Mononuclear cell (primary cell): ENCODE results near the gene EGFLAM. TPM values are rescaled to one million over a fixed set of nuclear protein-coding genes. Genes with fewer than 3 reads are reported as not detected.
"Not testable (repeated sequence)": the region's sequence is repeated elsewhere in the genome, so short reads cannot be mapped to it uniquely, and the experiment has no call there.

Source experiments
- H3K27me3 ChIP-seq: 2 replicates; pipeline ENCODE4 v1.6.0; 2011; ENCODE audit warnings: low read length, control low read depth; ENCODE audit not compliant: insufficient read depth
- H3K4me1 ChIP-seq: 2 replicates; pipeline ENCODE4 v1.5.1; 2011; ENCODE audit warnings: mild to moderate bottlenecking, low read length, control low read depth; ENCODE audit not compliant: insufficient read depth
- H3K4me3 ChIP-seq: 2 replicates; pipeline ENCODE4 v1.5.1; 2011; ENCODE audit warnings: mild to moderate bottlenecking, low read length, moderate library complexity
- H3K9me3 ChIP-seq: 2 replicates; pipeline ENCODE4 v1.5.1; 2011; ENCODE audit warnings: low read depth, mild to moderate bottlenecking, control low read depth, low read length
- total RNA-seq: library from RNA; depleted of rRNA; stranded (reverse); fragments of >200 nt; gene quantifications from one replicate; pipeline ENCODE4 v1.2.3, GENCODE V29; 2012

The EGFLAM gene
- total RNA-seq, 1 donor, result not detected

DNA sequence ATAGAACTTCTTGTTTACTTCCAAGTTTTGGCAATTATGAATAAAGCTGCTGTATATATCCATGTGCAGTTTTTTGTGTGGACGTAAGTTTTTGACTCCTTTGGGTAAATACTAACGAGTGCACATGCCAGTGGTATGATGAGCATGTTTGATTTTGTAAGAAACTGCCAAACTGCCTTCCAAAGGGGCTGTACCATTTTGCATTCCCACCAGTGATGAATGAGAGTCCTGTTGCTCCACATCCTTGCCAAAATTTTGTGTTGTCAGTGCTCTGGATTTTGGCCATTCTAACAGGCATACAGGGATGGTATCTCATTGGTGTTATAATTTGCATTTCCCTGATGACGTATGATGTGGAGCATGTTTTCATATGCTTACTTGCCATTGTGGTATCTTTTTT lies 73.5 kb downstream of the EGFLAM start:
- H3K4me1 ChIP-seq, result no peaks in the 10 kb centered on the region
- H3K4me3 ChIP-seq, result no peak overlapping the region
- H3K9me3 ChIP-seq, result no peaks in the 10 kb centered on the region
- no peaks in the 10 kb centered on the region for H3K27me3 ChIP-seq

GRCh38 chr5:38333181-38333580 lies 74.8 kb downstream of the EGFLAM start:
- not testable (repeated sequence) for H3K27me3 ChIP-seq, H3K9me3 ChIP-seq, H3K4me3 ChIP-seq, H3K4me1 ChIP-seq

DNA sequence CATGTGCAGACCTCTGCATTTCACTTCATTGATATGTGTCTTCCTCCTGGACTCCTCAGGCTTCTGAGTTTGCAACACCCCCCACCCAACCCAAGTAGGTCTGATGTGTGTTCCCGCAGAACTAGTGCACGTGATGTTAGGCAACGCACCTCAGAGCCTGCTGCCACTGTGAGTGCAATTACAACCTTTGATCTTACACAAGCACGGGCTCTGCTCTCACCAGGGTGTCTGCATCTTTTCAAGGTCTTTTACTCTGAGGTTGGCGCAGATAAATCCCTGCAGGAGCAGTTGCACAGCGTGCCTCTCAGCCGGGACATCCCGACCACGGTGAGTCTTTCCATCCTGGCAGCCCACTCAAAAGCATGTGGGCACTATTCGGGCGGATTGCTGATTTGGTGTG lies 80.1 kb downstream of the EGFLAM start:
- Histone ChIP-seq H3K4me3 (no peak overlapping the region), H3K4me1 (no peaks in the 10 kb centered on the region), H3K27me3 (no peaks in the 10 kb centered on the region), H3K9me3 (no peaks in the 10 kb centered on the region)

DNA sequence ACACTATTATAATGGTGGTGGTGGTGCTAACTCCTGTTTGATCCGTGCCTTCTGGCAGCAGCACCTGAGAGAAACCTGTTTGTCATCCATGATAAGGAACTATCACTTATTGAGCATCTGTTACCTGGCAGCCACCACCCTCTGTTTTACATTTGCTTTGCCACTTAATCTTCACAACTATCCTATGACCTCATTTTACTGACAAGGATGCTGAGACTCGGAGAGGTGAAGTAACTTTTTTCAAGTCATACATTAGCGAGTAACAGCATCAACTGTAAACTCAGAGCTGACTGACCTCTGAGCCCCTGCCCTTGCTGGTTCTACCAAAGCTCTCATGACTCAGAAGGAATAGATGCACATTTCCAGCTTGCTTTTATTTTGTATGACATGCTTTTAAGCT lies 81.1 kb downstream of the EGFLAM start:
- no peaks in the 10 kb centered on the region for H3K4me1 ChIP-seq
- H3K9me3 ChIP-seq, result no peaks in the 10 kb centered on the region
- H3K27me3 ChIP-seq, result no peaks in the 10 kb centered on the region
- no peak overlapping the region for H3K4me3 ChIP-seq

DNA sequence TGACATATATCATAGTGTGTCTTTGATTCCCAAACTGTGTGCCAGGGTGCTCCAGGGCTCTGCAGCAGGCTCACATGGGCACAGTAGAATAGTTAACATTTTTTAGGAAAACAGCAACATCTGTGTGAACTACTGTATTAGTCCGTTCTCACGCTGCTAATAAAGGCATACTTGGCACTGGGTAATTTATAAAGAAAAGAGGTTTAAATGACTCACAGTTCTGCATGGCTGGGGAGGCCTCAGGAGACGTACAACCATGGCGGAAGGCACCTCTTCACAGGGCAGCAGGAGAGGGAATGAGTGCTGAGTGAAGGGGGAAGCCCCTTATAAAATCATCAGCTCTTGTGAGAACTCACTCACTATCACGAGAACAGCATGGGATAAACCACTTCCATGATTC lies 82.7 kb downstream of the EGFLAM start:
- H3K9me3 ChIP-seq, result no peaks in the 10 kb centered on the region
- no peak overlapping the region for H3K4me3 ChIP-seq
- H3K27me3 ChIP-seq, result peaks cover 4% of the 10 kb centered on the region
- H3K4me1 ChIP-seq, result no peaks in the 10 kb centered on the region

DNA sequence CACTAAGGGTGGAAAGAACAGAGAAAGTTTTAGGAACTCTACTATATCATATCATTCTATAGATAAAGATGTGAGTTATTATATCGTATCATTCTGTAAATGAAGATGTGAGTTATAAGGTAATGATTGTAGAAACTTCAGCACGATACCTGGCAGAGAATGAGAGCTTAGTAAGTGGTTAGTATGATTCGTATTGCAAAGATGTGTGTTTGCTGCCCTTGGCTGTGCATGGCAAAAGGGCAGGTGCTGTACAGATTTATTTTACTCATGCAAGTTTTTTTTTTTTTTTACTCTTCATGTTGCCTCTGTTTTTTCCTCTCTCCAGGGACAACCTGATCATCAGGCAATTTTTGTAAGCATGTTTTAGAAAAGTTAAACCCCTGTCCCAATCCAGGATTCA lies 83.3 kb downstream of the EGFLAM start:
- no peaks in the 10 kb centered on the region for H3K9me3 ChIP-seq
- H3K4me1 ChIP-seq, result no peaks in the 10 kb centered on the region
- H3K4me3 ChIP-seq, result no peak overlapping the region
- peaks cover 4% of the 10 kb centered on the region for H3K27me3 ChIP-seq

- Histone ChIP-seq H3K27me3 (peaks cover 4% of the 10 kb centered on the region), H3K9me3 (no peaks in the 10 kb centered on the region), H3K4me3 (no peak overlapping the region), H3K4me1 (no peaks in the 10 kb centered on the region)
Observed at GRCh38 chr5:38342261-38342660, 83.9 kb downstream of the EGFLAM start.

GRCh38 chr5:38344891-38345290 lies 86.5 kb downstream of the EGFLAM start:
- Histone ChIP-seq H3K9me3 (no peaks in the 10 kb centered on the region), H3K27me3 (peaks cover 4% of the 10 kb centered on the region), H3K4me3 (no peak overlapping the region), H3K4me1 (no peaks in the 10 kb centered on the region)

DNA sequence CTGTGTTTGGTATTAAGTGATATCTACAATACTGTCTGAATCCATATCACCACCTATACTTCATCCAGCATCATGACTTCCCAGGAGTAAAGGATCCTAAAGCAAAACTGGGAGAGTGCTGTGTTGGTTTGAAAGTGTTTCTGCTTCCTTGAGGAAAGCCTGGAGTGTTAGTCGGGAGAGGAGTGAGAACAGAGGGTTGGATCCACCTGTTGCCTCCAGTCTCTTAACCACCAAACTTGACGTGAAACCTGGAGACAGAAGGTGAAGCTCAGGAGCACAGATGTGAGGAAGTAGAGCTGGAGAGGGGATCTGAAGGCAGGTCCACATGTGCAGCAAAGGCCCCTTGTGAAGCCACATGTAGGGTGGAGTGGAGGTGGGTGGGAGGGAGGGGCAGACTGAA lies 88.2 kb downstream of the EGFLAM start:
- peaks cover 4% of the 10 kb centered on the region for H3K27me3 ChIP-seq
- H3K9me3 ChIP-seq, result no peaks in the 10 kb centered on the region
- no peak overlapping the region for H3K4me3 ChIP-seq
- no peaks in the 10 kb centered on the region for H3K4me1 ChIP-seq

DNA sequence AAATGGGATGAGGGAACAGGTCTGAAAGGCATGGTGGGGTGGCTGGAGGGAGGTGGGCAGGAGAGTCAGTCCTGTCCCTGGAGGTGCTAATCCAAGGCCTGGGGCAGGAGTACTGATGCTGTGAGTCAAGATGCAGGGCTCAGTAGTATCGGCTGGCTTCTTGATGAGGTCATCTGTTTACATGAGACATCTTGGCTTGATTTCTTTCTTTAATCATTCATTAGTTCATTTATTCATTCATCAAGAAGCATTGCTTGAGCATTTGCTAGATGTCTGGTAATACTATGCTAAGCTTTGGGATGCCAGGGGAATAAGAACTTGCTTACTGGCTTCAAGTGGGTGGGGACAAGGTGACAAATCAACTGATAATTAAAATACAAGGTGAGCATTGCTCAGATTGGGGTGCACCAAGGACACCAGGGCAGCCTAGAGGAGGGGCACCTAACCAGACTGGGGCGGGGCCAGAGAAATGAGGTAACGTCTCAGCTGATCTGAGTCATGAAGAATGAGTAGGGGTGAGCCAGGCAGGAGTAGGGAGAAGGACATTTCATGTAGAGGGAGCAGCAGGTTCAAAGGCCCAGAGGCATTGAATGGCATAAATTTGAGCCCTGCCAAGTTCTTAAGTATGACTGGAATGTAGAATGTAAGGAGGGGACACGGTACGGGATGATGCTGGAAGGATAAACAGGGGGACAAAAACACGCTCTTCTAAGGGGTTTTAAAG lies 88.8 kb downstream of the EGFLAM start:
- Histone ChIP-seq H3K27me3 (peaks cover 4% of the 10 kb centered on the region), H3K4me3 (no peak overlapping the region), H3K4me1 (no peaks in the 10 kb centered on the region), H3K9me3 (no peaks in the 10 kb centered on the region)

DNA sequence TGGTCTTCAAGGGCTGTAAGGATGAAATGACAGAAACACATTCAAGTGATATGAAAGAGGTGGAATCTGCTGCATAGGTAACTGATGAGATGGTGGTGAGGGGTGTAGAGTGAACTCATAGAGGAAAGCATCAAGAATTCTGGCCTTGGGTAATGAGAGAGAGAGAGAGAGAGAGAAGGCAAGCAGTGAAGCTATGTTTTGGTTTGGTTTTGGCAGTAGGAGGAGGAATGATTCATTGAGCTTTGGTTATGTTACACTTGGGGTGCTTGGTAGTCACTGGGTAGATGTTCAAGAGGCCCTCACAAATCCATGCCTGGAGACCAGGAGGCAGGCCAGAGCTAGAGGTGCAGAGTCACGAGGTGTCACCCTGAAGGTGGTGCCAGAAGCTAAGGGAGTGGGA lies 89.5 kb downstream of the EGFLAM start:
- Histone ChIP-seq H3K4me3 (no peak overlapping the region), H3K4me1 (no peaks in the 10 kb centered on the region), H3K9me3 (no peaks in the 10 kb centered on the region), H3K27me3 (peaks cover 4% of the 10 kb centered on the region)

- H3K4me3 ChIP-seq, result no peak overlapping the region
- no peaks in the 10 kb centered on the region for H3K4me1 ChIP-seq
- no peaks in the 10 kb centered on the region for H3K9me3 ChIP-seq
- no peaks in the 10 kb centered on the region for H3K27me3 ChIP-seq
Observed at GRCh38 chr5:38360323-38361061, 102.1 kb downstream of the EGFLAM start.

DNA sequence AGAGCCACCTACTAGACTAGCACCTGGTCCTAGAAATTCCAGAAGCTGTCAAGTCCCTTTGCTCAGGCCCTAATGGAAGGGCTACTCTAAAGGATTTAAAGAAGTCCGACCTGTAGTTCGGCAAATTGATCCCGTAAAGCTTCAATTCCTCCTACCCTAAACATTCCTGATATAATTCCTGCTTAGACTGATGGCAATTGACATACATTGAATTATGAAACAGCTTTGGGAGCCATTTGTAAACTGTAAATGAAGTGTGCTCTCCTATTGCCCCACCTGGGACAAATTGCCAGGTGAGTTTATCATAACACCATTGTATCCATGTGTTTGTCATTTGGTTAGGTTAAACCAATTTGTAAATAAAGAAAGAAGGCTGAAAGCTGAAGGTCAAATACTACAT lies 104.4 kb downstream of the EGFLAM start:
- Histone ChIP-seq H3K27me3 (no peaks in the 10 kb centered on the region), H3K4me3 (no peak overlapping the region), H3K9me3 (no peaks in the 10 kb centered on the region), H3K4me1 (no peaks in the 10 kb centered on the region)

GRCh38 chr5:38364825-38365224 lies 106.5 kb downstream of the EGFLAM start:
- Histone ChIP-seq H3K9me3 (no peaks in the 10 kb centered on the region), H3K4me3 (no peak overlapping the region), H3K4me1 (no peaks in the 10 kb centered on the region), H3K27me3 (no peaks in the 10 kb centered on the region)

DNA sequence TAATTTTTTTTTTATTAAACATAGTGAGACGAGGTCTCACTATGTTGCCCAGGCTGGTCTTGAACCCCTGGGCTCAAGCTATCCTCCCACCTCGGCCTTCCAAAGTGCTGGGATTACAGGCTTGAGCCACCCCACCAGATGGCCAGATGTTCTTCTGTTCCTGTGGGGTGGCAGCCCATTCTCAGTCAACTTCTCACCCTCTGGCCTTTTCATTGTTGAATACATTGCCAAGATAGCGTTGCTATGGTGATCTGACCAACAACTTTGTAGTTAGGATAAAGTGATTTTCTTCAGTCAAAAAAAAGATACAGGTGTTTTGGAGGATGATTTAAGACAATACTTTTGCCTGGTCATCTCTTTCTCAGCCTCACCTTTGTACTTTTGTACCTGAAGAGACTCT lies 109.1 kb downstream of the EGFLAM start:
- H3K9me3 ChIP-seq, result no peaks in the 10 kb centered on the region
- no peaks in the 10 kb centered on the region for H3K4me1 ChIP-seq
- no peaks in the 10 kb centered on the region for H3K27me3 ChIP-seq
- H3K4me3 ChIP-seq, result no peak overlapping the region

- Histone ChIP-seq H3K27me3 (no peaks in the 10 kb centered on the region), H3K4me1 (no peaks in the 10 kb centered on the region), H3K4me3 (no peak overlapping the region), H3K9me3 (no peaks in the 10 kb centered on the region)
Observed at GRCh38 chr5:38367966-38368365, 109.6 kb downstream of the EGFLAM start.
